K562 (cell line): ENCODE data around the gene SRF. TPM values are rescaled to one million over a fixed set of nuclear protein-coding genes. Genes with fewer than 3 reads are reported as not detected.

Experiments used
- ARID2 ChIP-seq: fragments of 450-650 bp; IDR thresholded peaks from 2 replicates; pipeline ENCODE4 v1.6.1; 2017; ENCODE audit warnings: antibody characterized with exemption, mild to moderate bottlenecking
- CBX2 ChIP-seq: fragments of 200-600 bp; sonication (generic); IDR thresholded peaks from one replicate; pipeline ENCODE4 v1.6.1; 2012; ENCODE audit warnings: mild to moderate bottlenecking, low read length, inconsistent platforms; ENCODE audit not compliant: insufficient read depth, poor library complexity, severe bottlenecking
- CBX5 ChIP-seq: IDR thresholded peaks from 2 replicates; pipeline ENCODE4 v1.6.1; 2014; ENCODE audit warnings: low read depth, borderline replicate concordance
- DDX20 ChIP-seq: fragments of 450-650 bp; IDR thresholded peaks from 2 replicates; pipeline ENCODE4 v1.6.1; 2016; ENCODE audit warnings: missing genetic modification characterization, low read depth, mild to moderate bottlenecking, missing compliant biosample characterization, moderate library complexity
- HEY1 ChIP-seq: fragments of 250-450 bp; sonication (Bioruptor Pico); IDR thresholded peaks from 2 replicates; pipeline ENCODE4 v1.5.0; 2020; ENCODE audit warnings: mild to moderate bottlenecking, moderate library complexity, borderline replicate concordance
- HLTF ChIP-seq: fragments of 450-650 bp; IDR thresholded peaks from 2 replicates; pipeline ENCODE4 v1.6.1; 2016
- MCM7 ChIP-seq, 2 experiments: fragments of 450-650 bp; IDR thresholded peaks; 2 replicates each; pipeline ENCODE4 v1.6.1; 2016 to 2018
- MIER1 ChIP-seq: fragments of 450-650 bp; IDR thresholded peaks from 2 replicates; pipeline ENCODE4 v1.6.1; 2016; ENCODE audit warnings: antibody characterized with exemption, mild to moderate bottlenecking, low read depth
- MTA2 ChIP-seq: fragments of 450-650 bp; IDR thresholded peaks from 2 replicates; pipeline ENCODE4 v1.6.1; 2016; ENCODE audit warnings: low read depth
- NR2F6 ChIP-seq: fragments of 450-650 bp; formaldehyde crosslinking; IDR thresholded peaks from 2 replicates; pipeline ENCODE4 v1.4.0; 2020; ENCODE audit warnings: mild to moderate bottlenecking
- PML ChIP-seq: IDR thresholded peaks from 2 replicates; pipeline ENCODE4 v1.6.1; 2012; ENCODE audit warnings: low read length, inconsistent platforms
- PURB ChIP-seq: sonication (generic); formaldehyde crosslinking; IDR thresholded peaks from 2 replicates; pipeline ENCODE4 v1.9.0; 2021; ENCODE audit warnings: low read depth, mild to moderate bottlenecking, missing genetic modification reagents
- SNRNP70 ChIP-seq: fragments of 200-400 bp; formaldehyde crosslinking; optimal IDR thresholded peaks from 2 replicates; pipeline ENCODE3; 2017; ENCODE audit warnings: low read depth, low read length
- SP1 ChIP-seq: sonication (generic); formaldehyde crosslinking; IDR thresholded peaks from 2 replicates; pipeline ENCODE4 v1.8.1; 2022; ENCODE audit warnings: mild to moderate bottlenecking, missing genetic modification reagents
- SREBF2 ChIP-seq: sonication (generic); formaldehyde crosslinking; IDR thresholded peaks from 2 replicates; pipeline ENCODE4 v1.4.0; 2020; ENCODE audit warnings: mild to moderate bottlenecking, missing genetic modification reagents
- SRSF1 ChIP-seq: fragments of 200-400 bp; formaldehyde crosslinking; IDR thresholded peaks from 2 replicates; pipeline ENCODE4 v1.6.1; 2017; ENCODE audit warnings: mild to moderate bottlenecking, low read depth, low read length, moderate library complexity
- TBP ChIP-seq: optimal IDR thresholded peaks from 2 replicates; pipeline ENCODE3; 2011; ENCODE audit warnings: low read depth, low read length, improper control_type of control experiment
- WHSC1 ChIP-seq: IDR thresholded peaks from one replicate; pipeline ENCODE4 v1.6.1; 2012; ENCODE audit warnings: low read length, control low read depth, inconsistent platforms
- ZFP1 ChIP-seq: fragments of 450-650 bp; formaldehyde crosslinking; IDR thresholded peaks from 2 replicates; pipeline ENCODE4 v1.4.0; 2020; ENCODE audit warnings: mild to moderate bottlenecking, mixed read lengths
- ZFX ChIP-seq: sonication (generic); formaldehyde crosslinking; IDR thresholded peaks from 2 replicates; pipeline ENCODE4 v1.8.0; 2022; ENCODE audit warnings: mild to moderate bottlenecking, missing genetic modification reagents, moderate library complexity
- ZNF124 ChIP-seq: sonication (generic); formaldehyde crosslinking; IDR thresholded peaks from 2 replicates; pipeline ENCODE4 v1.8.1; 2022; ENCODE audit warnings: missing genetic modification reagents
- ZNF324 ChIP-seq: fragments of 250-450 bp; sonication (Bioruptor Pico); IDR thresholded peaks from 2 replicates; pipeline ENCODE4 v1.4.0; 2020; ENCODE audit warnings: mild to moderate bottlenecking
- ZNF507 ChIP-seq: conservative IDR thresholded peaks from 2 replicates; pipeline ENCODE4 v1.6.1; 2017; ENCODE audit warnings: missing genetic modification characterization, missing compliant biosample characterization
- ZNF551 ChIP-seq: fragments of 250-450 bp; sonication (Bioruptor Pico); IDR thresholded peaks from 2 replicates; pipeline ENCODE4 v1.5.0; 2021; ENCODE audit warnings: mild to moderate bottlenecking, moderate library complexity
- polyA plus RNA-seq, 8 experiments: library from polyadenylated mRNA; depleted of rRNA in 4 of 8; stranded (reverse) in 5 of 8; unstranded in 3 of 8; fragments of >200 nt; fragmentation: Nextera tagmentation in 2 of 8; fragmentation: Illumina TruSeq in 1 of 8; extraction: Ambion mirVana in 2 of 8; extraction: Trizol in 1 of 8; gene quantifications; 2 replicates each; pipeline versions ENCODE4 v1.2.1 to v1.2.3, GENCODE V29; 2011 to 2014; ENCODE audit warnings: inconsistent platforms in 1 of 8, missing spikeins in 1 of 8
- total RNA-seq, 7 experiments: library from RNA; depleted of rRNA in 6 of 7; stranded (reverse); fragments of >200 nt in 6 of 7; fragmentation: Illumina TruSeq in 2 of 7; extraction: Trizol in 2 of 7; gene quantifications; 2 replicates each; pipeline versions ENCODE4 v1.2.1 to v1.2.3, GENCODE V29; 2011 to 2021; ENCODE audit warnings: low replicate concordance in 1 of 7
- TF ChIP-seq, protein P1 (sequence below): fragments of 250-450 bp; sonication (Bioruptor Pico); IDR thresholded peaks from 2 replicates; pipeline ENCODE4 v1.8.0; 2021; ENCODE audit warnings: moderate library complexity, mild to moderate bottlenecking, inconsistent platforms
- TF ChIP-seq, protein P2 (sequence below): fragments of 250-450 bp; sonication (Bioruptor Pico); IDR thresholded peaks from 2 replicates; pipeline ENCODE4 v1.5.0; 2021
- TF ChIP-seq, protein P3 (sequence below): fragments of 250-450 bp; sonication (Bioruptor Pico); IDR thresholded peaks from 2 replicates; pipeline ENCODE4 v1.8.0; 2021; ENCODE audit warnings: borderline replicate concordance, mild to moderate bottlenecking, moderate library complexity; ENCODE audit not compliant: poor library complexity, severe bottlenecking
- TF ChIP-seq, protein P4 (sequence below): sonication (generic); formaldehyde crosslinking; IDR thresholded peaks from 2 replicates; pipeline ENCODE4 v1.8.1; 2023; ENCODE audit warnings: mild to moderate bottlenecking, missing genetic modification reagents

SRF gene
- total and polyA plus RNA-seq, 9 of the 15 experiments (the other 6 are each of a cell fraction or from before 2014, with no cell fraction given): 2.5 to 37.0 (median 24.6) TPM

DNA sequence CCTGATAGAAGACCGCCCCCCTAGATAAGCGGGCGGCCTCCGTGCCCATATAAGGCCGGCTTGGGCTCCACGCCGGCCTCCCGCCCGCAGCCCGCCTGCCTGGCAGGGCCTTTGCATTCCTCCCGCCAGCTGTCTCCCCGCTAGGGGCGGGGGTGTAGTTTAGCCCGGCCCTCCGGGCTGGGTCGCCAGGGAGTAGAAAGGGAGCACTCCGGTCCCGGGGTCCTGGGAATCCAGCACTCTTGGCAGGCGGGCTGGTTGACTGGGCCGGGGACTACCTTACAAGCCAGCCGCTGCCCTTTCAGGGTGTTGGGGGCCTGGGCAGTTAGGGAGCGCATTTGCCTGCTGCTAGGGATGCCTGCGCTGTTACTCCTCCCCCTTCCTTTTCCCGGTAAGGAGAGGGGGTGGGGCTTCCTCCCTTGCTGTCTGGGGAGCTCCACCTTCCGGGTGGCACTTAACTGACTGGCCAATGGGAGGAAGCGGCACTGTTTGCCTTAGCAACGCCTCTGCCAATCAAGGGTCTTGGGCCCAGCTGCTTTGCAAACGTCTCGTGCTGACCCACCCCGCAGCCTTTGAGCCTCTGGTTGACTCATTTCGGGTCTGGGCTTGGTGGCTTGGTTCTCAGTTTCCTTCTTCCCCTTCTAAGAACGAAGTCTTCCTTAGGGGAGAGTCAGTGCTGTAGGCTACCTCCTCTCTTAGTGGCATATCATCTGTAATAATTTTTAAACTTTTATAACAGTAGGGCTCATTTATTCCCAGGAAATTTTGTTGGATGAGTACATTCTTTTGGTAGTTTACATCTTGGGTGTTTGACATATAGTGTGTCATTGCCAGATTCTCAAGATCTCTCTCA is 3.4 kb downstream of the SRF start (continued):
- TF ChIP-seq ZNF551 (CRISPR knock-in tag) (no peak), WHSC1 (no peak), SNRNP70 (no peak), HEY1 (CRISPR knock-in tag) (no peak), ZFX (CRISPR knock-in tag) (no peak; the same call in 1 of the 2 replicates), ZNF124 (CRISPR knock-in tag) (no peak), MIER1 (no peak), SP1 (CRISPR knock-in tag) (peak; percentile 70; the same call in 1 of the 2 replicates), MTA2 (no peak), ARID2 (no peak), PML (no peak), ZFP1 (CRISPR knock-in tag) (no peak), CBX5 (no peak), MCM7 (IDR thresholded peaks at IDR 0.05) (no peak), ZNF507 (tag) (no peak), TBP (no peak), DDX20 (tag) (no peak), SRSF1 (no peak), HLTF (no peak), PURB (CRISPR knock-in tag) (no peak), ZNF324 (no peak), SREBF2 (CRISPR knock-in tag) (no peak), NR2F6 (CRISPR knock-in tag) (no peak), CBX2 (no peak)
- TF ChIP-seq, protein P1, sequence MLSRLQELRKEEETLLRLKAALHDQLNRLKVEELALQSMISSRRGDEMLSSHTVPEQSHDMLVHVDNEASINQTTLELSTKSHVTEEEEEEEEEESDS (CRISPR knock-in tag): no peak
- TF ChIP-seq, protein P2, sequence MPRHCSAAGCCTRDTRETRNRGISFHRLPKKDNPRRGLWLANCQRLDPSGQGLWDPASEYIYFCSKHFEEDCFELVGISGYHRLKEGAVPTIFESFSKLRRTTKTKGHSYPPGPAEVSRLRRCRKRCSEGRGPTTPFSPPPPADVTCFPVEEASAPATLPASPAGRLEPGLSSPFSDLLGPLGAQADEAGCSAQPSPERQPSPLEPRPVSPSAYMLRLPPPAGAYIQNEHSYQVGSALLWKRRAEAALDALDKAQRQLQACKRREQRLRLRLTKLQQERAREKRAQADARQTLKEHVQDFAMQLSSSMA: no peak
- TF ChIP-seq, protein P3, sequence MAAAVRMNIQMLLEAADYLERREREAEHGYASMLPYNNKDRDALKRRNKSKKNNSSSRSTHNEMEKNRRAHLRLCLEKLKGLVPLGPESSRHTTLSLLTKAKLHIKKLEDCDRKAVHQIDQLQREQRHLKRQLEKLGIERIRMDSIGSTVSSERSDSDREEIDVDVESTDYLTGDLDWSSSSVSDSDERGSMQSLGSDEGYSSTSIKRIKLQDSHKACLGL (CRISPR knock-in tag): no peak
- TF ChIP-seq, protein P4, sequence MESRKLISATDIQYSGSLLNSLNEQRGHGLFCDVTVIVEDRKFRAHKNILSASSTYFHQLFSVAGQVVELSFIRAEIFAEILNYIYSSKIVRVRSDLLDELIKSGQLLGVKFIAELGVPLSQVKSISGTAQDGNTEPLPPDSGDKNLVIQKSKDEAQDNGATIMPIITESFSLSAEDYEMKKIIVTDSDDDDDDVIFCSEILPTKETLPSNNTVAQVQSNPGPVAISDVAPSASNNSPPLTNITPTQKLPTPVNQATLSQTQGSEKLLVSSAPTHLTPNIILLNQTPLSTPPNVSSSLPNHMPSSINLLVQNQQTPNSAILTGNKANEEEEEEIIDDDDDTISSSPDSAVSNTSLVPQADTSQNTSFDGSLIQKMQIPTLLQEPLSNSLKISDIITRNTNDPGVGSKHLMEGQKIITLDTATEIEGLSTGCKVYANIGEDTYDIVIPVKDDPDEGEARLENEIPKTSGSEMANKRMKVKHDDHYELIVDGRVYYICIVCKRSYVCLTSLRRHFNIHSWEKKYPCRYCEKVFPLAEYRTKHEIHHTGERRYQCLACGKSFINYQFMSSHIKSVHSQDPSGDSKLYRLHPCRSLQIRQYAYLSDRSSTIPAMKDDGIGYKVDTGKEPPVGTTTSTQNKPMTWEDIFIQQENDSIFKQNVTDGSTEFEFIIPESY (CRISPR knock-in tag): peak; percentile 94
